Measurements from ENCODE around the gene ARID1B. TPM values are rescaled to one million over a fixed set of nuclear protein-coding genes. Genes with fewer than 3 reads are reported as not detected.

ARID1B gene
- total and polyA plus RNA-seq, 4 donors = 7.0 to 49.0 (median 24.2) TPM

DNA sequence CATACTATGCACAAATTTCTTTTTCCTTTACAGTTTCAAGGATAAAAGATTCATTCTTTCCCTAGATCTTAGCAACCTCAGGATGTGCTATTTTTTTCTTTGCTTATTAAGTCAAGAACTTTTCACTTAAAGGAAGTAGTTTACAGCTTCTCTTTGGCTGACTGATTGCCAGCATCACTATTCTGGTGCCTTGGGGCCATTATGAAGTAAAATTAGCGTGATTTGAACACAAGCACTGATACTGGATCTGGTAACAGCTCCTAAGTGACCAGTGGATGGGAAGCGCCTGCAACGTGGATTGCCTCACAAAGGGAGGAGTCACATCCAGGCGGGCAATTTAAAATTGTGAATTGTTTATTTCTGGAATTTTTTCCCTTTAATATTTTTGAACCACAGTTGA lies 147.1 kb downstream of the ARID1B start (continued):
- TF ChIP-seq GABPA (IDR thresholded peaks at IDR 0.05 in 1 of 2, conservative IDR thresholded peaks at IDR 0.05 in 1 of 2) (no peak), SP1 (IDR thresholded peaks at IDR 0.05) (no peak), YY1 (IDR thresholded peaks at IDR 0.05) (no peak), FOXA1 (IDR thresholded peaks at IDR 0.05) (no peak), RXRA (IDR thresholded peaks at IDR 0.05) (no peak)
- TF ChIP-seq, protein P1, sequence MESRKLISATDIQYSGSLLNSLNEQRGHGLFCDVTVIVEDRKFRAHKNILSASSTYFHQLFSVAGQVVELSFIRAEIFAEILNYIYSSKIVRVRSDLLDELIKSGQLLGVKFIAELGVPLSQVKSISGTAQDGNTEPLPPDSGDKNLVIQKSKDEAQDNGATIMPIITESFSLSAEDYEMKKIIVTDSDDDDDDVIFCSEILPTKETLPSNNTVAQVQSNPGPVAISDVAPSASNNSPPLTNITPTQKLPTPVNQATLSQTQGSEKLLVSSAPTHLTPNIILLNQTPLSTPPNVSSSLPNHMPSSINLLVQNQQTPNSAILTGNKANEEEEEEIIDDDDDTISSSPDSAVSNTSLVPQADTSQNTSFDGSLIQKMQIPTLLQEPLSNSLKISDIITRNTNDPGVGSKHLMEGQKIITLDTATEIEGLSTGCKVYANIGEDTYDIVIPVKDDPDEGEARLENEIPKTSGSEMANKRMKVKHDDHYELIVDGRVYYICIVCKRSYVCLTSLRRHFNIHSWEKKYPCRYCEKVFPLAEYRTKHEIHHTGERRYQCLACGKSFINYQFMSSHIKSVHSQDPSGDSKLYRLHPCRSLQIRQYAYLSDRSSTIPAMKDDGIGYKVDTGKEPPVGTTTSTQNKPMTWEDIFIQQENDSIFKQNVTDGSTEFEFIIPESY (IDR thresholded peaks at IDR 0.05) = no peak

DNA sequence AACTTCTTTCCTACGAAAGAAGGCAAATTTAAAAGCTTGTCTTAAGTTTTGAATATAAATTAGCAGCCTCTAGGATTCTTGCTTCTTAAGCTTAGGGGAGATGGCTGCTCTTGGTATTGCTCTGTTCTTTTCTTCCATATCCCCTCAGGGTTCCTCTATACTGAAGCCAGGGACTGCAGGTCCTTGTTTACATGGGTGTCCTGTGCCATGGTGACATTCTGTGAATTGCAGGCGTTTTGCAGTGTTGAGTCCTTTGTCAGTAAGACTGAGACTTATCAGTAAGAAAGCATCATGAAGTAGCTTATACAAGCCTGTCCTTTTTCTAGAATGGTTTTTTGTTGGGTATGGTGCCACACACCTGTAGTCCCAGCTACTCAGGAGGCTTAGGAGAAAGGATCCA lies 147.8 kb downstream of the ARID1B start:
- DNase-seq (ENCODE audit: low spot score) = no peak
- Histone ChIP-seq H3K4me3 (ENCODE audit: low read depth in 1 of 3, low read length in 3 of 3) (no peak overlapping the region), H3K27me3 (ENCODE audit: control insufficient read depth in 4 of 4, insufficient read depth in 4 of 4, low read length in 3 of 4) (no peaks in the 10 kb centered on the region), H3K9ac (ENCODE audit: low read depth in 1 of 2, low read length in 2 of 2) (no peak overlapping the region), H3K27ac (ENCODE audit: low read depth in 1 of 2, low read length in 2 of 2) (no peak overlapping the region), H3K9me3 (ENCODE audit: control insufficient read depth in 4 of 4, low read length in 3 of 4) (no peaks in the 10 kb centered on the region), H3K4me1 (ENCODE audit: control insufficient read depth in 4 of 4, insufficient read depth in 4 of 4, low read length in 3 of 4) (peaks cover 0 to 3% (median 0%) of the 10 kb centered on the region in 4 donors), H3K36me3 (ENCODE audit: control insufficient read depth in 4 of 4, insufficient read depth in 3 of 4, low read depth in 1 of 4, low read length in 3 of 4) (no peaks in the 10 kb centered on the region)
- TF ChIP-seq GABPA (IDR thresholded peaks at IDR 0.05 in 1 of 2, conservative IDR thresholded peaks at IDR 0.05 in 1 of 2) (no peak), JUND (IDR thresholded peaks at IDR 0.05) (no peak), HNF4G (IDR thresholded peaks at IDR 0.05) (no peak), NR2F2 (IDR thresholded peaks at IDR 0.05) (no peak), TAF1 (conservative IDR thresholded peaks at IDR 0.05) (no peak), RAD21 (IDR thresholded peaks at IDR 0.05) (no peak), RXRA (IDR thresholded peaks at IDR 0.05) (no peak), SP1 (IDR thresholded peaks at IDR 0.05) (no peak), FOXA2 (IDR thresholded peaks at IDR 0.05) (no peak), EGR1 (IDR thresholded peaks at IDR 0.05; ENCODE audit: low read depth in 2 of 2) (no peak), HNF4A (conservative IDR thresholded peaks at IDR 0.05) (no peak), FOXA1 (IDR thresholded peaks at IDR 0.05) (no peak), YY1 (IDR thresholded peaks at IDR 0.05) (no peak)
- TF ChIP-seq, protein P2, sequence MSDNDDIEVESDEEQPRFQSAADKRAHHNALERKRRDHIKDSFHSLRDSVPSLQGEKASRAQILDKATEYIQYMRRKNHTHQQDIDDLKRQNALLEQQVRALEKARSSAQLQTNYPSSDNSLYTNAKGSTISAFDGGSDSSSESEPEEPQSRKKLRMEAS (IDR thresholded peaks at IDR 0.05) = no peak
- TF ChIP-seq, protein P3, sequence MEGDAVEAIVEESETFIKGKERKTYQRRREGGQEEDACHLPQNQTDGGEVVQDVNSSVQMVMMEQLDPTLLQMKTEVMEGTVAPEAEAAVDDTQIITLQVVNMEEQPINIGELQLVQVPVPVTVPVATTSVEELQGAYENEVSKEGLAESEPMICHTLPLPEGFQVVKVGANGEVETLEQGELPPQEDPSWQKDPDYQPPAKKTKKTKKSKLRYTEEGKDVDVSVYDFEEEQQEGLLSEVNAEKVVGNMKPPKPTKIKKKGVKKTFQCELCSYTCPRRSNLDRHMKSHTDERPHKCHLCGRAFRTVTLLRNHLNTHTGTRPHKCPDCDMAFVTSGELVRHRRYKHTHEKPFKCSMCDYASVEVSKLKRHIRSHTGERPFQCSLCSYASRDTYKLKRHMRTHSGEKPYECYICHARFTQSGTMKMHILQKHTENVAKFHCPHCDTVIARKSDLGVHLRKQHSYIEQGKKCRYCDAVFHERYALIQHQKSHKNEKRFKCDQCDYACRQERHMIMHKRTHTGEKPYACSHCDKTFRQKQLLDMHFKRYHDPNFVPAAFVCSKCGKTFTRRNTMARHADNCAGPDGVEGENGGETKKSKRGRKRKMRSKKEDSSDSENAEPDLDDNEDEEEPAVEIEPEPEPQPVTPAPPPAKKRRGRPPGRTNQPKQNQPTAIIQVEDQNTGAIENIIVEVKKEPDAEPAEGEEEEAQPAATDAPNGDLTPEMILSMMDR (IDR thresholded peaks at IDR 0.05; ENCODE audit: low read depth, low read length, missing input control) = no peak
- TF ChIP-seq, protein P4, sequence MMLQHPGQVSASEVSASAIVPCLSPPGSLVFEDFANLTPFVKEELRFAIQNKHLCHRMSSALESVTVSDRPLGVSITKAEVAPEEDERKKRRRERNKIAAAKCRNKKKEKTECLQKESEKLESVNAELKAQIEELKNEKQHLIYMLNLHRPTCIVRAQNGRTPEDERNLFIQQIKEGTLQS (IDR thresholded peaks at IDR 0.05) = no peak
- TF ChIP-seq, protein P5, sequence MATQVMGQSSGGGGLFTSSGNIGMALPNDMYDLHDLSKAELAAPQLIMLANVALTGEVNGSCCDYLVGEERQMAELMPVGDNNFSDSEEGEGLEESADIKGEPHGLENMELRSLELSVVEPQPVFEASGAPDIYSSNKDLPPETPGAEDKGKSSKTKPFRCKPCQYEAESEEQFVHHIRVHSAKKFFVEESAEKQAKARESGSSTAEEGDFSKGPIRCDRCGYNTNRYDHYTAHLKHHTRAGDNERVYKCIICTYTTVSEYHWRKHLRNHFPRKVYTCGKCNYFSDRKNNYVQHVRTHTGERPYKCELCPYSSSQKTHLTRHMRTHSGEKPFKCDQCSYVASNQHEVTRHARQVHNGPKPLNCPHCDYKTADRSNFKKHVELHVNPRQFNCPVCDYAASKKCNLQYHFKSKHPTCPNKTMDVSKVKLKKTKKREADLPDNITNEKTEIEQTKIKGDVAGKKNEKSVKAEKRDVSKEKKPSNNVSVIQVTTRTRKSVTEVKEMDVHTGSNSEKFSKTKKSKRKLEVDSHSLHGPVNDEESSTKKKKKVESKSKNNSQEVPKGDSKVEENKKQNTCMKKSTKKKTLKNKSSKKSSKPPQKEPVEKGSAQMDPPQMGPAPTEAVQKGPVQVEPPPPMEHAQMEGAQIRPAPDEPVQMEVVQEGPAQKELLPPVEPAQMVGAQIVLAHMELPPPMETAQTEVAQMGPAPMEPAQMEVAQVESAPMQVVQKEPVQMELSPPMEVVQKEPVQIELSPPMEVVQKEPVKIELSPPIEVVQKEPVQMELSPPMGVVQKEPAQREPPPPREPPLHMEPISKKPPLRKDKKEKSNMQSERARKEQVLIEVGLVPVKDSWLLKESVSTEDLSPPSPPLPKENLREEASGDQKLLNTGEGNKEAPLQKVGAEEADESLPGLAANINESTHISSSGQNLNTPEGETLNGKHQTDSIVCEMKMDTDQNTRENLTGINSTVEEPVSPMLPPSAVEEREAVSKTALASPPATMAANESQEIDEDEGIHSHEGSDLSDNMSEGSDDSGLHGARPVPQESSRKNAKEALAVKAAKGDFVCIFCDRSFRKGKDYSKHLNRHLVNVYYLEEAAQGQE (IDR thresholded peaks at IDR 0.05) = no peak
- TF ChIP-seq, protein P1 (IDR thresholded peaks at IDR 0.05) = no peak
- WGBS = 95% methylated on average over 2 of the region's 2 CpGs

Data from liver (tissue), 9 donors.